Neuronal stem cell (in vitro differentiated cells): ENCODE results near the gene CHRNA3.

Experiments
- DNase-seq: peaks from one replicate; pipeline ENCODE4 v3.0.0-alpha.2; 2013; ENCODE audit warnings: low spot score
- H2AFZ ChIP-seq: one replicate; pipeline ENCODE4 v1.6.1; 2013; ENCODE audit warnings: mild to moderate bottlenecking, low read length, inconsistent platforms
- H2AK5ac ChIP-seq: 2 replicates; pipeline ENCODE4 v1.6.1; 2013; ENCODE audit warnings: low read depth, mild to moderate bottlenecking, inconsistent platforms, low read length, moderate library complexity, mixed read lengths
- H2BK120ac ChIP-seq: 2 replicates; pipeline ENCODE4 v1.6.1; 2013; ENCODE audit warnings: low read depth, mild to moderate bottlenecking, inconsistent platforms, low read length, moderate library complexity, mixed read lengths
- H2BK12ac ChIP-seq: one replicate; pipeline ENCODE4 v1.6.1; 2013; ENCODE audit warnings: low read length, inconsistent platforms
- H2BK15ac ChIP-seq: 2 replicates; pipeline ENCODE4 v1.6.1; 2013; ENCODE audit warnings: mild to moderate bottlenecking, low read length, inconsistent platforms, mixed read lengths
- H2BK5ac ChIP-seq: one replicate; pipeline ENCODE4 v1.6.1; 2013; ENCODE audit warnings: inconsistent platforms, mild to moderate bottlenecking, low read length, moderate library complexity
- H3K14ac ChIP-seq: one replicate; pipeline ENCODE4 v1.6.1; 2013; ENCODE audit warnings: low read length, inconsistent platforms
- H3K18ac ChIP-seq: 2 replicates; pipeline ENCODE4 v1.6.1; 2013; ENCODE audit warnings: low read length, inconsistent platforms
- H3K23ac ChIP-seq: 2 replicates; pipeline ENCODE4 v1.6.1; 2013; ENCODE audit warnings: low read depth, mild to moderate bottlenecking, mixed read lengths, low read length, inconsistent platforms; ENCODE audit not compliant: poor library complexity
- H3K27ac ChIP-seq: replicated peaks from 3 replicates; pipeline ENCODE4 v1.5.1; 2013; ENCODE audit warnings: low read length, inconsistent platforms
- H3K27me3 ChIP-seq, 3 experiments: 2 replicates each; pipeline ENCODE4 v1.6.1; 2013; ENCODE audit warnings: low read length in 3 of 3, mild to moderate bottlenecking in 2 of 3, inconsistent platforms in 1 of 3, low read depth in 1 of 3, mixed read lengths in 1 of 3, moderate library complexity in 1 of 3; ENCODE audit not compliant: control insufficient read depth in 3 of 3, insufficient read depth in 3 of 3
- H3K36me3 ChIP-seq, 2 donors: replicated peaks in 1 of 2; 2 replicates each; pipeline ENCODE4 v1.6.1; 2013; ENCODE audit warnings: low read length in 2 of 2; ENCODE audit not compliant: control insufficient read depth in 2 of 2, insufficient read depth in 2 of 2
- H3K4ac ChIP-seq: 2 replicates; pipeline ENCODE4 v1.6.1; 2013; ENCODE audit warnings: inconsistent platforms, mild to moderate bottlenecking, low read length, moderate library complexity
- H3K4me1 ChIP-seq, 2 donors: 1 replicate in 1 of 2; 2 replicates in 1 of 2; pipeline ENCODE4 v1.6.1; 2013; ENCODE audit warnings: low read length in 2 of 2, low read depth in 1 of 2; ENCODE audit not compliant: control insufficient read depth in 2 of 2, insufficient read depth in 1 of 2
- H3K4me2 ChIP-seq: one replicate; pipeline ENCODE4 v1.6.1; 2013; ENCODE audit warnings: mild to moderate bottlenecking, low read length, inconsistent platforms; ENCODE audit not compliant: insufficient read depth, poor library complexity, severe bottlenecking
- H3K4me3 ChIP-seq, 2 donors: 2 replicates each; pipeline ENCODE4 v1.5.1; 2013; ENCODE audit warnings: low read length in 2 of 2, mild to moderate bottlenecking in 2 of 2, inconsistent platforms in 1 of 2, moderate library complexity in 1 of 2
- H3K79me1 ChIP-seq: one replicate; pipeline ENCODE4 v1.6.1; 2013; ENCODE audit warnings: low read depth, mild to moderate bottlenecking, inconsistent platforms, low read length, moderate library complexity
- H3K9ac ChIP-seq: one replicate; pipeline ENCODE4 v1.6.1; 2013; ENCODE audit warnings: mild to moderate bottlenecking, low read depth, low read length, inconsistent platforms; ENCODE audit not compliant: poor library complexity
- H3K9me3 ChIP-seq, 2 donors: replicated peaks in 1 of 2; 2 replicates each; pipeline versions ENCODE3 to v1.6.1; 2013; ENCODE audit warnings: low read length in 2 of 2, mild to moderate bottlenecking in 2 of 2, inconsistent platforms in 1 of 2, low read depth in 1 of 2, mixed read lengths in 1 of 2, moderate library complexity in 1 of 2; ENCODE audit not compliant: control insufficient read depth in 2 of 2, insufficient read depth in 1 of 2
- H4K8ac ChIP-seq: one replicate; pipeline ENCODE4 v1.6.1; 2013; ENCODE audit warnings: low read depth, mild to moderate bottlenecking, inconsistent platforms, low read length, moderate library complexity
- H4K91ac ChIP-seq: one replicate; pipeline ENCODE4 v1.6.1; 2013; ENCODE audit warnings: low read length, low read depth, mild to moderate bottlenecking, inconsistent platforms; ENCODE audit not compliant: poor library complexity
- WGBS, 2 donors: extraction: QIAGEN DNeasy Blood & Tissue Kit; methylation state at CpG; one replicate each; pipeline ENCODE4 v1.1.7; 2013; ENCODE audit warnings: missing lambda C conversion rate in 2 of 2, mixed read lengths in 1 of 2; ENCODE audit not compliant: insufficient read length in 2 of 2, insufficient replicate concordance in 1 of 2; ENCODE audit errors: extremely low coverage in 2 of 2; 5-methylcytosine and 5-hydroxymethylcytosine counted together

CHRNA3 gene

DNA sequence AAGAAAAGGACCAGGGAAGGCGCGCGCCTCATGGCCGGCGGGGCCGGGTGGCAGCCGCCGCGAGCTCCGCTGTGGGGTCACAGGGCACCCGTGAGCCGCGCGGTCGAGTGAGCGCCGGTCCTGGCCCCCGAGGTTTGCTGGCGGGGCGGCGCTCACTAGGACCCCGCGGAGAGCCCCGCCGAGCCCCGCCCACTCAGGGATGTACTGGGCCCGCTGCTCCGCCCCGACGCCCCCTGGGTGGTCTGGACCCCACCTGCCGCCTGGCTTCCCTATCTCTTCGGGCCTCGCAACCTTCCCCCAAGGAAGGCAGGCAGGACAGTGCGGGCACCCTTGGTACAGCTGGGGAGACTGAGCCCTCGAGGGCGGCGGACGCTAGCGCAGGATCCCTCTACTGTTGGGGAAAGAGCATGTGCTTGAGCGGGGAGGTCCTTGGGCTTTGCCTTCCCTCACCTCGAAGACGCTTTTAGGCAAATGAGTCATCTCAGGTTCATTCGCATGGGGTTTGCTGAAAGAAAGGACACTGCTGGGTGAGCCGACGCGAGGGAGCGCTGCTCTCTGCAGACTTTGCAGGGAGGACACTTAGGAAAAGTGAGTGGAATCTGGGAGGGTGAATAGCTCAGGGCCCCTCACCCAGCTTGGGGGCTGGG, 20.4 kb upstream of the CHRNA3 start, which contains the start of gene CHRNB4:
CHRNB4 (minus strand) TSS at position 109 of the 647 bp plus-strand sequence; CDS start at position 32, 77 bp downstream.
- Histone ChIP-seq H2BK12ac (no peak within 1 kb of the TSS), H3K23ac (peak within 1 kb of the TSS; percentile 30), H2BK120ac (no peak within 1 kb of the TSS), H3K36me3 (no peaks in the 10 kb centered on the region), H4K91ac (no peak within 1 kb of the TSS), H3K4me3 (peak within 1 kb of the TSS; percentile 24 to 81), H2AK5ac (no peak within 1 kb of the TSS), H3K9ac (peak within 1 kb of the TSS; percentile 47), H3K79me1 (no peaks in the 10 kb centered on the region), H3K27me3 (peaks cover 0 to 62% (median 14%) of the 10 kb centered on the region in 3 experiments), H3K14ac (no peak within 1 kb of the TSS), H3K4me1 (peaks cover 0 to 7% of the 10 kb centered on the region in 2 donors), H3K4me2 (peak within 1 kb of the TSS; percentile 82), H3K18ac (peak within 1 kb of the TSS; percentile 90), H2BK15ac (peak within 1 kb of the TSS; percentile 3), H3K9me3 (no peaks in the 10 kb centered on the region), H2BK5ac (no peak within 1 kb of the TSS), H4K8ac (no peak within 1 kb of the TSS), H2AFZ (peak within 1 kb of the TSS; percentile 93), H3K27ac (no peak within 1 kb of the TSS), H3K4ac (no peak within 1 kb of the TSS)
- DNase-seq = peak; percentile 73
- WGBS, 2 donors = no CpG with 5 or more reads among the region's 47 CpGs

- H3K27ac ChIP-seq = no peak overlapping the region
- H3K9ac ChIP-seq = peak overlapping the region; percentile 47
- no peaks in the 10 kb centered on the region for H3K9me3 ChIP-seq
- H3K4me2 ChIP-seq = peak overlapping the region; percentile 82
- peaks cover 0 to 7% of the 10 kb centered on the region in 2 donors for H3K4me1 ChIP-seq
- H2BK5ac ChIP-seq = no peak overlapping the region
- no peak overlapping the region for H3K23ac ChIP-seq
- WGBS, 2 donors = no CpG with 5 or more reads among the region's 32 CpGs
- peak overlapping the region; percentile 93 for H2AFZ ChIP-seq
- no peak overlapping the region for H3K4ac ChIP-seq
- no peak overlapping the region for H2BK12ac ChIP-seq
- H3K36me3 ChIP-seq = no peaks in the 10 kb centered on the region
- peak; percentile 23 for DNase-seq
- no peak overlapping the region for H2BK120ac ChIP-seq
- no peaks in the 10 kb centered on the region for H3K79me1 ChIP-seq
- no peak overlapping the region for H4K91ac ChIP-seq
- peaks cover 0 to 63% (median 14%) of the 10 kb centered on the region in 3 experiments for H3K27me3 ChIP-seq
- peak overlapping the region; percentile 3 for H2BK15ac ChIP-seq
- no peak overlapping the region for H2AK5ac ChIP-seq
- peak overlapping the region; percentile 24 to 81 for H3K4me3 ChIP-seq
- no peak overlapping the region for H3K14ac ChIP-seq
- H3K18ac ChIP-seq = peak overlapping the region; percentile 84
- H4K8ac ChIP-seq = no peak overlapping the region
These were observed 19.8 kb upstream of the CHRNA3 start for GRCh38 chr15:78640527-78641101.

DNA sequence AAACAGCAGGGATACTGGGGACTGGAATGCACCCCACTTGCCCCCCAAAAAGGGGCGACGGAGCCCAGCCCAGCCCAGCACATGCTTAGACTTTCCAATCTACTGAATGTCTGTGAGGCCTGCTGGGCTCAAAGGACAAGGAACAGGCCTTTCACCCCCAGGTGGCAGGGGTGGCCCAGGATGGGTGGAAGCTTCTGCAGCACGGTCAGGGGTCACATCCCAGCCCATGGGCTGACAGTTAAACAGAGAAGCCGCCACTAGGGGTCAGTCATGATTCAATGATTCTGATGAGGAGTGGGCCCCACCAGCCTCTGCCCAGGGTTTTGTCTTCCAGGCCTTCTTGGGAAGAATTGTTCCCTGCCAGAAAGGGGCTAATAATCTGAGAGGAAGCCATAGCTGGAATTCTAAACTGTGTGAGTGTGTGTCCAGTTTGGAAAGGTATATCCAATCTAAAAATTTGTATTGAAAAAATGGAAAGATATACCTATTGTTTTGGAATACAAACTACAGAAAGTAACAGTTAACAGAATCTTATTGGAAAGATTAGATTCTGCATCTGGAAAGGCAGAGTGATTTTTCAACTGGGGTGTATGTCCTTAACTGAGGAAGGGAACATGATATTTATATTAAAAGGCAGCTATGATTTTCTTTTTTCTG, 18.0 kb upstream of the CHRNA3 start:
- Histone ChIP-seq H2BK12ac (no peak overlapping the region), H3K14ac (no peak overlapping the region), H3K9ac (no peak overlapping the region), H3K27me3 (peaks cover 0 to 58% (median 15%) of the 10 kb centered on the region in 3 experiments), H2AFZ (no peak overlapping the region), H2BK120ac (no peak overlapping the region), H3K4me1 (peaks cover 0 to 7% of the 10 kb centered on the region in 2 donors), H3K18ac (no peak overlapping the region), H3K36me3 (no peaks in the 10 kb centered on the region), H2BK15ac (no peak overlapping the region), H3K79me1 (no peaks in the 10 kb centered on the region), H2BK5ac (no peak overlapping the region), H4K91ac (no peak overlapping the region), H2AK5ac (peak overlapping the region; percentile 3), H3K4ac (no peak overlapping the region), H3K23ac (no peak overlapping the region), H3K9me3 (no peaks in the 10 kb centered on the region), H3K4me3 (no peak overlapping the region), H3K4me2 (no peak overlapping the region), H4K8ac (no peak overlapping the region), H3K27ac (no peak overlapping the region)
- DNase-seq = peak; percentile 77
- no CpG with 5 or more reads among the region's 4 CpGs for WGBS, 2 donors
